Naive thymus-derived CD4-positive, alpha-beta T cell (primary cell): ENCODE results near the gene NT5C. TPM values are rescaled to one million over a fixed set of nuclear protein-coding genes. Genes with fewer than 3 reads are reported as not detected.
"Not testable (repeated sequence)": the region's sequence is repeated elsewhere in the genome, so short reads cannot be mapped to it uniquely, and the experiment has no call there.

Experiments used
- ATAC-seq: fragments of 150-1000 bp; cut with Tn5 transposase; 2 replicates; pipeline ENCODE4 v1.10.0; 2021; ENCODE audit warnings: mild to moderate bottlenecking, moderate library complexity
- CTCF ChIA-PET: fragments of 350-600 bp; sonication (Branson Sonifier 250); formaldehyde crosslinking; loops from one replicate; lab custom pipeline; 2021; ENCODE audit warnings: antibody characterized with exemption; lab: Charles Lee
- POLR2A ChIA-PET: fragments of 350-600 bp; sonication (Branson Sonifier 250); formaldehyde crosslinking; loops from one replicate; lab custom pipeline; 2021; ENCODE audit warnings: antibody characterized with exemption, inconsistent platforms; lab: Charles Lee
- DNase-seq, 9 donors: peaks; one replicate each; pipeline versions ENCODE4 v3.0.0 to v3.0.0-alpha.2; 2020 to 2022; ENCODE audit warnings: mixed read lengths in 1 of 9
- H3K27ac ChIP-seq: one replicate; pipeline ENCODE4 v1.7.0; 2013; ENCODE audit warnings: mild to moderate bottlenecking, low read depth, low read length, moderate library complexity
- H3K27me3 ChIP-seq, 2 donors: one replicate each; pipeline ENCODE4 v1.7.0; 2013; ENCODE audit warnings: low read length in 2 of 2, mild to moderate bottlenecking in 2 of 2, moderate library complexity in 2 of 2; ENCODE audit not compliant: control insufficient read depth in 2 of 2, insufficient read depth in 2 of 2
- H3K36me3 ChIP-seq, 3 experiments: 1 replicate in 2 of 3; 2 replicates in 1 of 3; pipeline ENCODE4 v1.7.0; 2013; ENCODE audit warnings: low read length in 3 of 3, mild to moderate bottlenecking in 3 of 3, moderate library complexity in 1 of 3; ENCODE audit not compliant: insufficient read depth in 3 of 3, control insufficient read depth in 2 of 3
- H3K4me1 ChIP-seq, 2 donors: one replicate each; pipeline ENCODE4 v1.7.0; 2013; ENCODE audit warnings: low read length in 2 of 2, mild to moderate bottlenecking in 2 of 2, moderate library complexity in 1 of 2; ENCODE audit not compliant: control insufficient read depth in 2 of 2, insufficient read depth in 2 of 2
- H3K4me3 ChIP-seq: 2 replicates; pipeline ENCODE4 v1.7.0; 2013; ENCODE audit warnings: mild to moderate bottlenecking, low read length
- H3K9me3 ChIP-seq, 3 experiments: 1 replicate in 2 of 3; 2 replicates in 1 of 3; pipeline ENCODE4 v1.7.0; 2013; ENCODE audit warnings: low read length in 3 of 3; ENCODE audit not compliant: control insufficient read depth in 2 of 3
- H3K27ac Mint-ChIP-seq, 9 donors: one replicate each; pipeline ENCODE4 v1.8.0; 2020 to 2022; ENCODE audit warnings: mixed read lengths in 9 of 9, mild to moderate bottlenecking in 8 of 9, moderate library complexity in 5 of 9, inconsistent platforms in 2 of 9
- H3K27me3 Mint-ChIP-seq, 5 donors: one replicate each; pipeline ENCODE4 v1.8.0; 2021 to 2022; ENCODE audit warnings: mixed read lengths in 5 of 5, mild to moderate bottlenecking in 1 of 5
- H3K36me3 Mint-ChIP-seq, 5 donors: one replicate each; pipeline ENCODE4 v1.8.0; 2020 to 2022; ENCODE audit warnings: mixed read lengths in 5 of 5, mild to moderate bottlenecking in 3 of 5, inconsistent platforms in 1 of 5
- H3K4me1 Mint-ChIP-seq, 7 donors: one replicate each; pipeline ENCODE4 v1.8.0; 2020 to 2022; ENCODE audit warnings: mixed read lengths in 7 of 7, mild to moderate bottlenecking in 3 of 7, inconsistent platforms in 1 of 7
- H3K4me3 Mint-ChIP-seq, 10 donors: one replicate each; pipeline ENCODE4 v1.8.0; 2020 to 2022; ENCODE audit warnings: mild to moderate bottlenecking in 10 of 10, mixed read lengths in 10 of 10, moderate library complexity in 6 of 10, inconsistent platforms in 2 of 10
- H3K9me3 Mint-ChIP-seq, 11 donors: one replicate each; pipeline ENCODE4 v1.8.0; 2020 to 2022; ENCODE audit warnings: mixed read lengths in 11 of 11, mild to moderate bottlenecking in 4 of 11, inconsistent platforms in 1 of 11, moderate library complexity in 1 of 11
- intact Hi-C, 2 donors: fragments of 100-400 bp; cut with micrococcal nuclease; formaldehyde crosslinking; loops; one replicate each; pipeline ENCODE4 v1.15.1; 2023
- polyA plus RNA-seq, 2 donors: library from polyadenylated mRNA; unstranded; fragments of 300-500 nt; fragmentation: Illumina TruSeq; gene quantifications; one replicate each; pipeline ENCODE4 v1.2.3, GENCODE V29; 2021
- total RNA-seq, 6 experiments: library from RNA in 5 of 6; stranded (reverse) in 5 of 6; gene quantifications; 1 replicate in 5 of 6; 2 replicates in 1 of 6; pipeline ENCODE4 v1.2.3 and lab custom pipeline; 2021 to 2026

NT5C gene
- total and polyA plus RNA-seq, 7 experiments from 2014 or later = 23.4 to 54.8 (median 35.9) TPM

- H3K27me3 Mint-ChIP-seq, ATAC-seq, DNase-seq, H3K4me3 ChIP-seq, H3K4me1 ChIP-seq, H3K27ac ChIP-seq, H3K4me3 Mint-ChIP-seq, H3K9me3 Mint-ChIP-seq, H3K27ac Mint-ChIP-seq, H3K27me3 ChIP-seq, H3K9me3 ChIP-seq, H3K36me3 Mint-ChIP-seq, H3K36me3 ChIP-seq, intact Hi-C loops: not testable (repeated sequence)
- peaks cover 0 to 18% (median 15%) of the 10 kb centered on the region in 7 donors for H3K4me1 Mint-ChIP-seq
- CTCF ChIA-PET = interaction anchor here (0.6 kb wide), 2 partner anchors 14 to 27 kb away, joined by 4 to 8 read pairs; no protein-coding TSS in a partner anchor
- POLR2A ChIA-PET = interaction anchor here (1.0 kb wide), 1 partner anchor 184 kb away, joined by 3 read pairs; no protein-coding TSS in a partner anchor
Measured at GRCh38 chr17:75158480-75158879, 26.9 kb upstream of the NT5C start.

DNA sequence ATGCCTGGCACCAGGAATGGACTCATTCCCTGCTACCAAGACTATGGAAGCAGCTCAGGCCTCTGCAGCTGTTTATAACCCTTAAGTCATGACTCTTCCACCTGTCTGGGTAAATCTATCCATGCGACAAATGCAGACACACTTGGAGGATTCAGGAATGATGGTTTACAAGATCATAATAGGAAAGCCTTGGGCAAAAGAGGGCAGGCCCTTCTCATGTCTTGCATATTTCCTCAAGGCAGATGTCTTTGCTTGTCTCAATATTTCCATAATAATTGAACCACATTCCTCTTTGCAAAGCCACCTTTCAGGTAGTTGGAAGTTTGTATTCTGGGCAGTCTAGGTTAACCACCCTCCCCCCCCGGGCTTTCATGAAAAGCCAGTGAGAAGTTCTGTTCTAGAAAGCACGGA is 23.7 kb upstream of the NT5C start:
- Histone ChIP-seq H3K4me1 (peaks cover 0 to 18% of the 10 kb centered on the region in 2 donors), H3K4me3 (no peak overlapping the region), H3K27me3 (no peaks in the 10 kb centered on the region), H3K27ac (peak overlapping the region; percentile 80), H3K36me3 (peaks cover 0 to 6% (median 0%) of the 10 kb centered on the region in 3 experiments), H3K9me3 (no peaks in the 10 kb centered on the region)
- Mint-ChIP-seq H3K4me3 (peak overlapping the region in 9 of 10 donors; percentile 49 to 96 (median 92)), H3K27me3 (no peaks in the 10 kb centered on the region), H3K36me3 (peaks cover 0 to 7% (median 0%) of the 10 kb centered on the region in 5 donors), H3K9me3 (peaks cover 0 to 5% (median 0%) of the 10 kb centered on the region in 11 donors), H3K4me1 (peaks cover 11 to 34% (median 31%) of the 10 kb centered on the region in 7 donors), H3K27ac (peak overlapping the region in 8 of 9 donors; percentile 83 to 96 (median 91))
- intact Hi-C loops = no loop called here
- POLR2A ChIA-PET = interaction anchor here (1.0 to 2.5 kb wide), 10 partner anchors 8 to 118 kb away, joined by 3 to 8 read pairs (median 5); partner anchors contain the start of genes NT5C and SLC16A5
- DNase-seq (peak in 1 of 9 donors; percentile 5), ATAC-seq (no peak)
- CTCF ChIA-PET = no interaction called here

- Mint-ChIP-seq H3K9me3 (peaks cover 0 to 5% (median 0%) of the 10 kb centered on the region in 11 donors), H3K4me1 (peaks cover 11 to 39% (median 36%) of the 10 kb centered on the region in 7 donors), H3K36me3 (peaks cover 0 to 11% (median 0%) of the 10 kb centered on the region in 5 donors), H3K27ac (peak within 1 kb of the TSS; percentile 78 to 96 (median 92)), H3K4me3 (peak within 1 kb of the TSS; percentile 88 to 98 (median 94)), H3K27me3 (no peaks in the 10 kb centered on the region)
- H3K9me3 ChIP-seq = no peaks in the 10 kb centered on the region
- DNase-seq (peak; percentile 82 to 98 (median 96)), ATAC-seq (peak; percentile 100)
- ChIA-PET CTCF (interaction anchor here (0.5 kb wide), 1 partner anchor 26 kb away, joined by 3 read pairs; no protein-coding TSS in a partner anchor), POLR2A (interaction anchor here (0.6 to 2.5 kb wide), 13 partner anchors 8 to 135 kb away, joined by 3 to 8 read pairs (median 3); partner anchors contain the start of genes NT5C, SLC16A5 and SLC25A19)
- H3K36me3 ChIP-seq = peaks cover 0 to 6% (median 0%) of the 10 kb centered on the region in 3 experiments
- H3K4me1 ChIP-seq = peaks cover 0 to 18% of the 10 kb centered on the region in 2 donors
- H3K27ac ChIP-seq = peak within 1 kb of the TSS; percentile 80
- intact Hi-C loops = loop anchor here (1.0 kb wide), 11 partner anchors 11 to 281 kb away; partner anchors contain the start of genes NT5C (in 2 of the 2), SLC25A19 (in 2 of the 2), ARMC7 (in 1 of the 2) and GGA3 (in 1 of the 2)
- H3K4me3 ChIP-seq = peak within 1 kb of the TSS; percentile 84
- H3K27me3 ChIP-seq = no peaks in the 10 kb centered on the region
Measured at GRCh38 chr17:75154195-75155106, 22.9 kb upstream of the NT5C start, which contains the start of gene JPT1. Gene JPT1 (minus strand): TSS chr17:75154512. CDS start chr17:75154397, 115 bp downstream.

DNA sequence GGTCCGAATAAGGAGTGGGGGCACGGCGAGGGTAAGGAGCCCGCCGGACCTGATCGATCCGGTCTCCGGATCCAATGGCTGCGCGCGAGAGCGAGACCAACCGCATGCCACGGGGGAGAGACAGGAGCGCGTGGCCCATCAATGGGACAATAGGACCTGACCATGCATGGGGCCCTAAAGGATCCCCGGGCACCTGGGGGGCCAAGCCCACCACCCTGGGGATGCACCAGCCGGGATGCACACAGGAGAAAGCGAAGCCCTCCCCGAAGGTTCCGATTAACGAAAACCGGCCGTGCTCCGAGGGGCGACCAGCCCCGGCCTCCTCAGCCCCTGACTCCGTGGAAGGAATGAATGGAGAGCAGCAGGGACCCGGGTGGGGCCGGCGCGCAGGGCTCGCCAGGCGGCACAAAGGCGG is 22.2 kb upstream of the NT5C start:
- ChIA-PET CTCF (no interaction called here), POLR2A (interaction anchor here (1.0 to 2.5 kb wide), 8 partner anchors 8 to 117 kb away, joined by 3 to 8 read pairs (median 4); partner anchors contain the start of genes NT5C and SLC16A5)
- Histone ChIP-seq H3K27ac (peak overlapping the region; percentile 80), H3K27me3 (no peaks in the 10 kb centered on the region), H3K9me3 (no peaks in the 10 kb centered on the region), H3K4me1 (peaks cover 0 to 18% of the 10 kb centered on the region in 2 donors), H3K36me3 (peaks cover 0 to 6% (median 0%) of the 10 kb centered on the region in 3 experiments), H3K4me3 (peak overlapping the region; percentile 84)
- peaks cover 11 to 39% (median 36%) of the 10 kb centered on the region in 7 donors for H3K4me1 Mint-ChIP-seq
- H3K4me3 Mint-ChIP-seq = peak overlapping the region; percentile 88 to 98 (median 93)
- no peak for ATAC-seq
- peaks cover 0 to 11% (median under 1%) of the 10 kb centered on the region in 5 donors for H3K36me3 Mint-ChIP-seq
- DNase-seq = peak in 3 of 9 donors; percentile 7 to 58 (median 12)
- peak overlapping the region; percentile 65 to 95 (median 85) for H3K27ac Mint-ChIP-seq
- H3K27me3 Mint-ChIP-seq = no peaks in the 10 kb centered on the region
- peaks cover 0 to 5% (median 0%) of the 10 kb centered on the region in 11 donors for H3K9me3 Mint-ChIP-seq
- intact Hi-C loops = loop anchor here (1.0 kb wide), 11 partner anchors 12 to 280 kb away; partner anchors contain the start of genes NT5C (in 2 of the 2), SLC25A19 (in 2 of the 2), ARMC7 (in 1 of the 2) and GGA3 (in 1 of the 2)

- H3K4me1 Mint-ChIP-seq = peaks cover 11 to 44% (median 39%) of the 10 kb centered on the region in 7 donors
- Histone ChIP-seq H3K27ac (peak overlapping the region; percentile 80), H3K4me3 (peak overlapping the region; percentile 84), H3K4me1 (peaks cover 0 to 18% of the 10 kb centered on the region in 2 donors), H3K9me3 (no peaks in the 10 kb centered on the region), H3K27me3 (no peaks in the 10 kb centered on the region), H3K36me3 (peaks cover 0 to 11% (median 0%) of the 10 kb centered on the region in 3 experiments)
- POLR2A ChIA-PET = interaction anchor here (1.1 kb wide), 1 partner anchor 15 kb away, joined by 4 read pairs; no protein-coding TSS in a partner anchor
- peaks cover 0 to 14% (median 4%) of the 10 kb centered on the region in 5 donors for H3K36me3 Mint-ChIP-seq
- H3K27me3 Mint-ChIP-seq = no peaks in the 10 kb centered on the region
- H3K27ac Mint-ChIP-seq = peak overlapping the region; percentile 65 to 95 (median 85)
- H3K4me3 Mint-ChIP-seq = peak overlapping the region; percentile 88 to 98 (median 93)
- intact Hi-C loops = no loop called here
- CTCF ChIA-PET = no interaction called here
- no peak for ATAC-seq
- H3K9me3 Mint-ChIP-seq = peaks cover 0 to 5% (median 0%) of the 10 kb centered on the region in 11 donors
- DNase-seq = peak in 1 of 9 donors; percentile 49
Measured at GRCh38 chr17:75152922-75153779, 21.6 kb upstream of the NT5C start.
